OCI-LY1 (cell line): ENCODE data around the gene VRK1.

Source experiments
- H2AFZ ChIP-seq: fragments of 200-600 bp; sonication (generic), shearing (Covaris generic); 2 replicates; pipeline ENCODE4 v1.6.0; 2014; ENCODE audit warnings: antibody characterized with exemption, mild to moderate bottlenecking, low read length
- H3F3A ChIP-seq: fragments of 200-600 bp; sonication (generic), shearing (Covaris generic); 2 replicates; pipeline ENCODE4 v1.6.0; 2014; ENCODE audit warnings: mild to moderate bottlenecking, antibody characterized with exemption, low read length, moderate library complexity; ENCODE audit not compliant: insufficient read depth
- H3K27ac ChIP-seq: fragments of 200-600 bp; sonication (generic); 2 replicates; pipeline ENCODE4 v1.5.1; 2014; ENCODE audit warnings: low read length, mixed run types, mild to moderate bottlenecking, low read depth; ENCODE audit not compliant: poor library complexity, severe bottlenecking
- H3K27me3 ChIP-seq: fragments of 200-600 bp; sonication (generic); 2 replicates; pipeline ENCODE4 v1.6.0; 2014; ENCODE audit warnings: antibody characterized with exemption, mild to moderate bottlenecking, low read length, moderate library complexity; ENCODE audit not compliant: insufficient read depth
- H3K36me3 ChIP-seq: fragments of 200-600 bp; sonication (generic); 2 replicates; pipeline ENCODE4 v1.6.1; 2014; ENCODE audit warnings: mild to moderate bottlenecking, antibody characterized with exemption, low read length, moderate library complexity, mixed read lengths; ENCODE audit not compliant: insufficient read depth
- H3K4me1 ChIP-seq: fragments of 200-600 bp; sonication (generic); 2 replicates; pipeline ENCODE4 v1.5.1; 2014; ENCODE audit warnings: mild to moderate bottlenecking, low read length, moderate library complexity; ENCODE audit not compliant: insufficient read depth, severe bottlenecking
- H3K4me2 ChIP-seq: fragments of 200-600 bp; sonication (generic), shearing (Covaris generic); 2 replicates; pipeline ENCODE4 v1.6.1; 2014; ENCODE audit warnings: low read length
- H3K4me3 ChIP-seq: fragments of 200-600 bp; sonication (generic); 2 replicates; pipeline ENCODE4 v1.5.1; 2014; ENCODE audit warnings: low read length, low read depth, mild to moderate bottlenecking, mixed read lengths; ENCODE audit not compliant: poor library complexity, severe bottlenecking
- H3K79me2 ChIP-seq: fragments of 200-600 bp; shearing (Covaris generic); 2 replicates; pipeline ENCODE4 v1.6.1; 2016; ENCODE audit warnings: mixed run types, low read length, mixed read lengths; ENCODE audit not compliant: insufficient read depth
- H3K9ac ChIP-seq: fragments of 200-600 bp; sonication (generic), shearing (Covaris generic); 2 replicates; pipeline ENCODE4 v1.6.1; 2014; ENCODE audit warnings: mild to moderate bottlenecking, low read length, mixed read lengths
- H3K9me2 ChIP-seq: fragments of 200-600 bp; sonication (generic), shearing (Covaris generic); 2 replicates; pipeline ENCODE4 v1.6.1; 2014; ENCODE audit warnings: low read depth, mild to moderate bottlenecking, low read length, mixed read lengths
- H3K9me3 ChIP-seq: fragments of 200-600 bp; shearing (Covaris generic); 2 replicates; pipeline ENCODE4 v1.6.1; 2014; ENCODE audit warnings: low read length, mixed read lengths
- H4K20me1 ChIP-seq: fragments of 200-600 bp; sonication (generic), shearing (Covaris generic); 2 replicates; pipeline ENCODE4 v1.6.0; 2016; ENCODE audit warnings: mild to moderate bottlenecking, low read length; ENCODE audit not compliant: insufficient read depth
- EZH2 ChIP-seq: fragments of 200-600 bp; sonication (generic), shearing (Covaris generic); IDR thresholded peaks from 2 replicates; pipeline ENCODE4 v1.8.0; 2017; ENCODE audit warnings: borderline replicate concordance, mixed run types, mild to moderate bottlenecking, antibody characterized with exemption, low read length, moderate library complexity, mixed read lengths
- TF ChIP-seq, protein P1 (sequence below): fragments of 200-600 bp; sonication (generic), shearing (Covaris generic); IDR thresholded peaks from 2 replicates; pipeline ENCODE4 v1.5.1; 2017; ENCODE audit warnings: mild to moderate bottlenecking, antibody characterized with exemption, low read length, moderate library complexity, mixed read lengths

The VRK1 gene

DNA sequence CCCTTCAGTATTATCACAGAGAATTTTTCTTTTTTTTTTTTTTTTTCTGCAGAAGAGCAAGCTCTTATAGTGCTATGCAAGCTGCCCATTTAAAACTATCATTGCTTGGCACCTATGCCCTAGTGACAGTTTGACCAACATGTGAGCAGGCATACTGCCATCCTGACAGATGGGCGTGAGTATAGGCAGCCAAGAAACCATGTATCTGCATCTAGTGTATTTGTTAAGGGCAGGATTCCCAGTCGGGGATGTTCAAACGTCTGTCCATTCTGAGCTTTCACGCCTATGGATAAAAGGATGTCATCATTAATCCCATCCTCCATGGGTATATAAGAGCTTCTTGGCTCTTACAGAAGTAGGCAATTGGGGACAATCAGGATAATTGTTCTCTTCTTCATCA, 8.8 kb downstream of the VRK1 start:
- peaks cover 3% of the 10 kb centered on the region; the same call in 1 of the 2 replicates for H4K20me1 ChIP-seq
- no peak overlapping the region for H2AFZ ChIP-seq
- TF ChIP-seq, protein P1, sequence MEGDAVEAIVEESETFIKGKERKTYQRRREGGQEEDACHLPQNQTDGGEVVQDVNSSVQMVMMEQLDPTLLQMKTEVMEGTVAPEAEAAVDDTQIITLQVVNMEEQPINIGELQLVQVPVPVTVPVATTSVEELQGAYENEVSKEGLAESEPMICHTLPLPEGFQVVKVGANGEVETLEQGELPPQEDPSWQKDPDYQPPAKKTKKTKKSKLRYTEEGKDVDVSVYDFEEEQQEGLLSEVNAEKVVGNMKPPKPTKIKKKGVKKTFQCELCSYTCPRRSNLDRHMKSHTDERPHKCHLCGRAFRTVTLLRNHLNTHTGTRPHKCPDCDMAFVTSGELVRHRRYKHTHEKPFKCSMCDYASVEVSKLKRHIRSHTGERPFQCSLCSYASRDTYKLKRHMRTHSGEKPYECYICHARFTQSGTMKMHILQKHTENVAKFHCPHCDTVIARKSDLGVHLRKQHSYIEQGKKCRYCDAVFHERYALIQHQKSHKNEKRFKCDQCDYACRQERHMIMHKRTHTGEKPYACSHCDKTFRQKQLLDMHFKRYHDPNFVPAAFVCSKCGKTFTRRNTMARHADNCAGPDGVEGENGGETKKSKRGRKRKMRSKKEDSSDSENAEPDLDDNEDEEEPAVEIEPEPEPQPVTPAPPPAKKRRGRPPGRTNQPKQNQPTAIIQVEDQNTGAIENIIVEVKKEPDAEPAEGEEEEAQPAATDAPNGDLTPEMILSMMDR = no peak
- no peak for TF ChIP-seq EZH2
- H3K9me2 ChIP-seq = no peaks in the 10 kb centered on the region
- H3K4me2 ChIP-seq = no peak overlapping the region
- no peaks in the 10 kb centered on the region for H3F3A ChIP-seq
- H3K4me1 ChIP-seq = peaks cover 30% of the 10 kb centered on the region
- no peak overlapping the region for H3K9ac ChIP-seq
- H3K27me3 ChIP-seq = no peaks in the 10 kb centered on the region
- H3K79me2 ChIP-seq = peaks cover 98% of the 10 kb centered on the region
- H3K36me3 ChIP-seq = no peaks in the 10 kb centered on the region
- H3K4me3 ChIP-seq = no peak overlapping the region
- H3K9me3 ChIP-seq = peaks cover 6% of the 10 kb centered on the region
- H3K27ac ChIP-seq = no peak overlapping the region

- Histone ChIP-seq H4K20me1 (peaks cover 3% of the 10 kb centered on the region; the same call in 1 of the 2 replicates), H3K9me2 (no peaks in the 10 kb centered on the region), H3F3A (no peaks in the 10 kb centered on the region), H3K27ac (no peak overlapping the region), H3K4me1 (peaks cover 30% of the 10 kb centered on the region), H3K9ac (no peak overlapping the region), H3K4me2 (no peak overlapping the region), H3K27me3 (no peaks in the 10 kb centered on the region), H2AFZ (no peak overlapping the region), H3K9me3 (peaks cover 6% of the 10 kb centered on the region), H3K36me3 (no peaks in the 10 kb centered on the region), H3K79me2 (peaks cover 98% of the 10 kb centered on the region), H3K4me3 (no peak overlapping the region)
- TF ChIP-seq, protein P1 = no peak
- no peak for TF ChIP-seq EZH2
Measured at GRCh38 chr14:96806836-96807235, 9.7 kb downstream of the VRK1 start.

- Histone ChIP-seq H4K20me1 (peaks cover 3% of the 10 kb centered on the region; the same call in 1 of the 2 replicates), H3F3A (no peaks in the 10 kb centered on the region), H3K9me3 (peaks cover 6% of the 10 kb centered on the region), H3K27ac (no peak overlapping the region), H3K36me3 (0 out of 2 replicates have a peak, but pooled peaks cover 10% of the 10 kb centered on the region), H3K27me3 (no peaks in the 10 kb centered on the region), H3K4me3 (no peak overlapping the region), H3K79me2 (peaks cover 98% of the 10 kb centered on the region), H2AFZ (no peak overlapping the region), H3K4me2 (no peak overlapping the region), H3K9ac (no peak overlapping the region), H3K4me1 (peaks cover 19% of the 10 kb centered on the region), H3K9me2 (no peaks in the 10 kb centered on the region)
- TF ChIP-seq, protein P1 = no peak
- TF ChIP-seq EZH2 = no peak
Measured at GRCh38 chr14:96808619-96809406, 11.6 kb downstream of the VRK1 start.
